Endometrial microvascular endothelial cells (primary cell): ENCODE data around the gene RTEL1. TPM values are rescaled to one million over a fixed set of nuclear protein-coding genes. Genes with fewer than 3 reads are reported as not detected.

ENCODE experiments used
- in situ Hi-C: cut with HindIII; loops from 2 replicates; pipeline ENCODE4 v1.10.0; 2017; ENCODE audit warnings: low sequenced_read_pairs, low pct_unique_long_range_greater_than_20kb; ENCODE audit errors: inconsistent ontology term
- total RNA-seq: library from RNA; depleted of rRNA; stranded (reverse); fragments of >200 nt; gene quantifications from one replicate; pipeline ENCODE4 v1.2.3, GENCODE V29; 2015; ENCODE audit errors: inconsistent ontology term

The RTEL1 gene
- total RNA-seq, 1 donor from 2014 or later = 15.1 TPM

- in situ Hi-C loops = no loop called here
These were observed 74.3 kb downstream of the RTEL1 start for GRCh38 chr20:63732118-63733095.

GRCh38 chr20:63733117-63733516, 75.0 kb downstream of the RTEL1 start:
- in situ Hi-C loops = no loop called here

GRCh38 chr20:63733579-63734081, 75.5 kb downstream of the RTEL1 start:
- in situ Hi-C loops = no loop called here

GRCh38 chr20:63734111-63734945, 76.2 kb downstream of the RTEL1 start:
- in situ Hi-C loops = no loop called here

- in situ Hi-C loops = no loop called here
These were observed 77.1 kb downstream of the RTEL1 start for GRCh38 chr20:63734946-63735858.

- in situ Hi-C loops = no loop called here
These were observed 78.0 kb downstream of the RTEL1 start, which contains the start of gene LIME1 for GRCh38 chr20:63735859-63736718. Gene LIME1 (plus strand): TSS chr20:63736664. CDS start chr20:63737550, 886 bp downstream.

GRCh38 chr20:63736893-63737694, 79.0 kb downstream of the RTEL1 start:
- in situ Hi-C loops = no loop called here

- in situ Hi-C loops = no loop called here
These were observed 79.5 kb downstream of the RTEL1 start for GRCh38 chr20:63737695-63737944.

- in situ Hi-C loops = no loop called here
These were observed 80.0 kb downstream of the RTEL1 start for GRCh38 chr20:63737945-63738686.

- in situ Hi-C loops = no loop called here
These were observed 80.6 kb downstream of the RTEL1 start for GRCh38 chr20:63738687-63739129.

- in situ Hi-C loops = no loop called here
These were observed 81.3 kb downstream of the RTEL1 start, which contains the start of gene SLC2A4RG for GRCh38 chr20:63739130-63740069. Gene SLC2A4RG (plus strand): TSS chr20:63739776. CDS start chr20:63739913, 137 bp downstream.

- in situ Hi-C loops = no loop called here
These were observed 82.0 kb downstream of the RTEL1 start for GRCh38 chr20:63740070-63740626.

GRCh38 chr20:63740627-63741353, 82.7 kb downstream of the RTEL1 start:
- in situ Hi-C loops = no loop called here

- in situ Hi-C loops = no loop called here
These were observed 83.2 kb downstream of the RTEL1 start for GRCh38 chr20:63741354-63741675.
